ENCODE data around the gene RAI2.

DNA sequence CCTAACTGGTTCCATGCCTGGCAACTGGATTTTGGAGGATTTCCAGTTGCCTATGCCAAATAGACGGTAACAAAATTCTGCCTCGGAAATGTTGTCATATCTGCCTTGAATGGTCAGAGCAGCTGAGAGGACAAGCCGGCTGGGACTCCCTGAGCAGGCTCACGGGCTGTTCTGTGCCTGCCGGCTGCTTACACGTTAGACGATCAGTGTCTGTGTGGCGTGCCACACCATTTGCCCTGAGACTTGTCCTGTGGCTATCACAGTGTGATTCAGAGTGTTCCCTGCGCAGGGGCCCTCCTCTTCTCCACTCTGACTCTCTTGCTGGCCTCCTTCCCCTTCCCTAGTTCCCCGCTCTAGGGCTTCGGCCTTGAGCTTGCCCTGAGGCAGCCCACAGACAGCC, 42.4 kb downstream of the RAI2 start:
- TF ChIP-seq, protein P1, sequence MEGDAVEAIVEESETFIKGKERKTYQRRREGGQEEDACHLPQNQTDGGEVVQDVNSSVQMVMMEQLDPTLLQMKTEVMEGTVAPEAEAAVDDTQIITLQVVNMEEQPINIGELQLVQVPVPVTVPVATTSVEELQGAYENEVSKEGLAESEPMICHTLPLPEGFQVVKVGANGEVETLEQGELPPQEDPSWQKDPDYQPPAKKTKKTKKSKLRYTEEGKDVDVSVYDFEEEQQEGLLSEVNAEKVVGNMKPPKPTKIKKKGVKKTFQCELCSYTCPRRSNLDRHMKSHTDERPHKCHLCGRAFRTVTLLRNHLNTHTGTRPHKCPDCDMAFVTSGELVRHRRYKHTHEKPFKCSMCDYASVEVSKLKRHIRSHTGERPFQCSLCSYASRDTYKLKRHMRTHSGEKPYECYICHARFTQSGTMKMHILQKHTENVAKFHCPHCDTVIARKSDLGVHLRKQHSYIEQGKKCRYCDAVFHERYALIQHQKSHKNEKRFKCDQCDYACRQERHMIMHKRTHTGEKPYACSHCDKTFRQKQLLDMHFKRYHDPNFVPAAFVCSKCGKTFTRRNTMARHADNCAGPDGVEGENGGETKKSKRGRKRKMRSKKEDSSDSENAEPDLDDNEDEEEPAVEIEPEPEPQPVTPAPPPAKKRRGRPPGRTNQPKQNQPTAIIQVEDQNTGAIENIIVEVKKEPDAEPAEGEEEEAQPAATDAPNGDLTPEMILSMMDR (IDR thresholded peaks at IDR 0.05) = no peak
- TF ChIP-seq POLR2A (IDR thresholded peaks at IDR 0.05) = no peak
- TF ChIP-seq EP300 (IDR thresholded peaks at IDR 0.05) = no peak
